ENCODE results near the gene COL21A1.

GRCh38 chr6:56009636-56010035, 237.7 kb downstream of the COL21A1 start:
- TF ChIP-seq CTCF (conservative IDR thresholded peaks at IDR 0.05 in 1 of 2, IDR thresholded peaks at IDR 0.05 in 1 of 2; ENCODE audit: extremely low read depth in 1 of 2, insufficient read depth in 1 of 2, low read depth in 1 of 2, low read length in 2 of 2) (no peak), EZH2 (IDR thresholded peaks at IDR 0.05; ENCODE audit: borderline replicate concordance, low read length) (no peak)
